LNCAP (cell line): ENCODE results near the gene SLC36A1.

ENCODE experiments used
- CTCF ChIP-seq: fragments of 450-650 bp; IDR thresholded peaks from 2 replicates; pipeline ENCODE4 v1.5.1; 2017; ENCODE audit warnings: mild to moderate bottlenecking

Gene SLC36A1

DNA sequence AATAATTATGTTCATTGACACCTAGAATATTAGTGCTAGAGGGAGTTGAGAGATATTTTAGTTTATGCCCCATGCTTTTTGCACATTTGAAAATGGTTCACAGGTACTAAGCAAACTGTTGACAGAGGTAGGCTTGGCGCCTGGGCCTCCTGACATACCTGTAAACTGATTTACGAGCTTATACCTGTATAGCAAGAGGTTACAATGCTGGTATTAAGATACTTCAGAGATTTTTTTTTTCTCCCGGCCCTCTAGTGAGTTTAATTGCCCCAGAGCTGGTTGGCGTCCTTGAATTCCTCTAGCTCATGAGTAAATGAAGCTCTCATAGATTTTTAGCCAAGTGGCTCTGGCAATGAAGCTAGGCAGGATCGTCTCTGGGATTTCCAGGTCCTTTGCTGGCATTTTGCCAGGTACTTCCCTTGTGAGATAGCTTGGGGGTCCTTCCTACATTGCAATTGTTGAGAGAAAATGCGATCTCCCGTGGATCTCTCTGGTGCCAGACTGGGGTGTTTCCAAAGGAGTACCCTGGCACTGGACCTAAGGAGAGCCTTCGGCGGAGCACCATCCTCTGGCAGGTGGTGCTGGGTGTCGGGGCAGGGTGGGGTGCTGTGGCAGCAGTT, 9.0 kb downstream of the SLC36A1 start:
- TF ChIP-seq CTCF = no peak

- no peak for TF ChIP-seq CTCF
Measured at GRCh38 chr5:151458314-151458713, 10.9 kb downstream of the SLC36A1 start.

DNA sequence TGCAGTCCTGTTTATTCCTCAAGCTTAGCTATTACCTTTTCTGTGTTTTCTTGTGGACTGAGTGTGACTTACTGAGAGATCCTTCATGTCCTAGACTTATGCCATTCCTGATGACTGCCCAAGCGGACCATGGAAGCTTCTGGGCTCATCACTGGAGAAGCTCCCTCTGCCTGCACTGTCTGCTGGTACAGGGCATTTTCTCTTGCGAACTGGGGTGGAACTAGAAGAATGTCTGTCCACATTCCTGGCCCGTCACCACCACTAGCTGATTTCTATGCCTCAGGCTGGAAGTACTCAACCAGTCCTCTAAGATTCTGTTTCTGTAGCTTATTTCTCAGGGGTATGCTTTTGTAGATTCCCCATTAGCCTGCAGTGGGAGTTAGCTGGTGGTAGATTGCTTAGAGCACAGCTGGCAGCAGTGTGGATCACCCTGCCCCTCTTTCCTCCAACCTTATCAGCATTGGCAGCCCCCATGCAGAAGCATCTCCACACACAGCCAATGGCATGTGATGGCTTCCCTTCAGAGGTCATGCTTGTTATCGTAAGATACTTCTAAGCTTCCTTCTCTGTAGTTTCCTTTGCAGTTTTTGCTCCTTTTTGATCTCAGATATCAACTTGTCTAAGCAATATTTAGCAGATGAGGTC, 12.4 kb downstream of the SLC36A1 start:
- no peak for TF ChIP-seq CTCF

GRCh38 chr5:151461312-151461711, 13.9 kb downstream of the SLC36A1 start:
- TF ChIP-seq CTCF = no peak

GRCh38 chr5:151463137-151464029, 16.0 kb downstream of the SLC36A1 start:
- TF ChIP-seq CTCF = peak; percentile 94

- TF ChIP-seq CTCF = no peak
Measured at GRCh38 chr5:151464101-151464500, 16.7 kb downstream of the SLC36A1 start.

DNA sequence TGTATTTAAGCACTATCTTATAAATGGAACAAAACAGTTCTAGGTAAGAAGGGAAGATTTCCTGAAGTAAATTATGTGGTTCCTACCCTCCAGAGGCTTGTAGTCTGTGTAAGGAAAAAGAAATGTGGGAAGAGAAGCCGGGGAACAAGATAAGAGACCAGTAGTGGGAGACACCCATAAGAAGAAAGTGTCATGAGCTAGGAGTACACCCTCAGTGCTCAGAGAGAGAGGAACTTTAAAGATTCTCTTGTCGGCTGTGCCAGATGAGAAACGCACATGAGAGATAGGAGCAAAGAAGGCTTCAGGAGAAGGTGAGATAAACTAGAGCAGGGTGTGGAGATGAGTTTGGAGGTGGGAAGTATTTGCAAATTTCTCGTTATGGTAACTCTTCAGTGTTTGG, 18.1 kb downstream of the SLC36A1 start:
- TF ChIP-seq CTCF = no peak
